Adrenal gland (tissue), 5 donors: ENCODE measurements around the gene TMEM74B.

Experiments
- CTCF ChIP-seq, 6 experiments: fragments of 450-650 bp in 4 of 6; fragments of 200-600 bp in 2 of 6; sonication (generic) in 1 of 6; IDR thresholded peaks; 1 replicate in 5 of 6; 2 replicates in 1 of 6; pipeline versions ENCODE4 v1.5.1 to v1.8.0; 2016 to 2021; ENCODE audit warnings: antibody characterized with exemption in 6 of 6, mild to moderate bottlenecking in 2 of 6, moderate library complexity in 1 of 6
- POLR2A ChIP-seq, 2 donors: fragments of 450-650 bp; IDR thresholded peaks; one replicate each; pipeline ENCODE4 v1.6.1; 2017; ENCODE audit warnings: antibody characterized with exemption in 2 of 2, mild to moderate bottlenecking in 2 of 2, moderate library complexity in 1 of 2
- donor health status: DM: no; HTN: no; CAD: no.

DNA sequence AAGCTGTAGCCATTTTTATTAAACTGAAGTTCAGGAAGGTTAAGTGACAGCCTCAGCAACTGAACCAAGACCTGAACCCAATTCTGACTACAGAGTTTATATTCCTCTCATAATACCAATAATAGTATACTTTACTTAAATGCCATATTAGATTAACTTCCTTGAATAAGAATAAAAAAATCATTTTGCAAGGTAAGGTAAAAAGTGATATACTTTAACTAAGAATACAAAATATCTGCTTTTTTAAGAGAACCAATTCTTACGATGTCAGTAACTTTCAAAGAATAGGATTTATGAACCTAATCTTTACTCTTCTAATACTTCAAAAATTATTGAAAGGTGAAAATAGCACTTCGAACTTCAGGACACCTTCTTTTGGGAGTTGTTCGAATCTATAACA is 44.8 kb upstream of the TMEM74B start:
- TF ChIP-seq CTCF (IDR thresholded peaks at IDR 0.05) (no peak), POLR2A (IDR thresholded peaks at IDR 0.05) (no peak)
